ENCODE data around the gene ATG4A. TPM values are rescaled to one million over a fixed set of nuclear protein-coding genes. Genes with fewer than 3 reads are reported as not detected.

ATG4A gene
- total RNA-seq, 1 experiment from 2014 or later: 6.4 TPM

- Histone ChIP-seq H2AFZ (ENCODE audit: low read length) (no peak overlapping the region), H3K18ac (ENCODE audit: insufficient read length, low read depth, low read length) (no peak overlapping the region)
- peaks cover 1% of the 10 kb centered on the region; the same call in 1 of the 2 replicates for H3K27me3 Mint-ChIP-seq (ENCODE audit: low read depth)
Measured at GRCh38 chrX:108055546-108055945, 36.0 kb upstream of the ATG4A start.

More at GRCh38 chrX:108055546-108055945, 36.0 kb upstream of the ATG4A start:
- no peak overlapping the region for H3K56ac ChIP-seq (ENCODE audit: insufficient read length, low read depth, low read length)
- no peak for DNase-seq
- no peak overlapping the region for H2BK12ac ChIP-seq (ENCODE audit: insufficient read length, low read depth, low read length)
- H3T11ph ChIP-seq (ENCODE audit: low read length): no peak overlapping the region
- H2BK120ac ChIP-seq (ENCODE audit: low read depth, low read length, poor library complexity, severe bottlenecking): no peak overlapping the region
- no peak overlapping the region for H3K4me3 Mint-ChIP-seq
- H3K23ac ChIP-seq (ENCODE audit: insufficient read length, low read depth, low read length): no peak overlapping the region
- no peaks in the 10 kb centered on the region for H3K4me1 ChIP-seq (ENCODE audit: insufficient read depth, low read length)
- H3K23me2 ChIP-seq (ENCODE audit: insufficient read length, low read depth, low read length, poor library complexity, severe bottlenecking): no peaks in the 10 kb centered on the region
- no peaks in the 10 kb centered on the region for H3K27me3 ChIP-seq (ENCODE audit: insufficient read depth, low read length)
- no peak overlapping the region for H2BK5ac ChIP-seq (ENCODE audit: insufficient read length, low read length)
- H3K9me3 ChIP-seq (ENCODE audit: control insufficient read depth, low read depth, low read length): no peaks in the 10 kb centered on the region
- no peak overlapping the region for H3K4me2 ChIP-seq (ENCODE audit: insufficient read depth, insufficient read length, low read length)
- no peaks in the 10 kb centered on the region for H3K79me1 ChIP-seq (ENCODE audit: insufficient read depth, low read depth, low read length, poor library complexity, severe bottlenecking)
- H3K4me1 Mint-ChIP-seq: no peaks in the 10 kb centered on the region
- no peak overlapping the region for H3K9ac ChIP-seq (ENCODE audit: extremely low read depth, insufficient read length, low read length)
- H2AK5ac ChIP-seq (ENCODE audit: insufficient read length, low read length): no peak overlapping the region
- no peak overlapping the region for H2BK20ac ChIP-seq (ENCODE audit: low read depth, low read length, poor library complexity, severe bottlenecking)
- H3K36me3 Mint-ChIP-seq (ENCODE audit: insufficient read depth in 1 of 3, low read depth in 3 of 3): no peaks in the 10 kb centered on the region
- no peaks in the 10 kb centered on the region for H3K79me2 ChIP-seq (ENCODE audit: insufficient read depth, low read length)
- H4K91ac ChIP-seq (ENCODE audit: insufficient read length, low read depth, low read length): no peak overlapping the region
- TF ChIP-seq CTCF (conservative IDR thresholded peaks at IDR 0.05): no peak
- no peaks in the 10 kb centered on the region for H4K20me1 ChIP-seq (ENCODE audit: control insufficient read depth, insufficient read depth, insufficient read length)
- H3K14ac ChIP-seq (ENCODE audit: insufficient read depth, low read length): no peak overlapping the region
- no peak overlapping the region for H3K4ac ChIP-seq (ENCODE audit: low read depth, low read length)
- H3K27ac ChIP-seq (ENCODE audit: insufficient read length, low read depth, low read length): no peak overlapping the region
- no peak overlapping the region for H4K8ac ChIP-seq (replicated peaks; ENCODE audit: insufficient read length, low read depth, low read length)
- H3K9me3 Mint-ChIP-seq: peaks cover 0 to 11% of the 10 kb centered on the region in 2 experiments; a peak in 3 of 5 replicates
- no peak overlapping the region for H2BK15ac ChIP-seq (ENCODE audit: low read depth, low read length)
- no peak overlapping the region; a peak in 1 of 7 replicates for H3K27ac Mint-ChIP-seq
- no peak overlapping the region for H4K5ac ChIP-seq (ENCODE audit: insufficient read length, low read depth, low read length)

Measured in H9 (cell line).